H9 (cell line): Measurements from ENCODE around the gene BCAS3. TPM values are rescaled to one million over a fixed set of nuclear protein-coding genes. Genes with fewer than 3 reads are reported as not detected.
A peak's percentile ranks its signal among the peaks of the same experiment; 100 is the strongest.

Experiments
- DNase-seq: peaks from one replicate; pipeline ENCODE4 v3.0.0-alpha.2; 2017
- H2AFZ ChIP-seq: one replicate; pipeline ENCODE4 v1.6.1; 2013; ENCODE audit warnings: mild to moderate bottlenecking, low read length, control low read depth, moderate library complexity
- H2AK5ac ChIP-seq: 2 replicates; pipeline ENCODE4 v1.6.1; 2013; ENCODE audit warnings: low read length, control low read depth, mixed read lengths; ENCODE audit not compliant: insufficient read length
- H2BK120ac ChIP-seq: one replicate; pipeline ENCODE4 v1.6.1; 2013; ENCODE audit warnings: low read depth, mild to moderate bottlenecking, low read length, control low read depth, inconsistent platforms; ENCODE audit not compliant: poor library complexity, severe bottlenecking
- H2BK12ac ChIP-seq: 2 replicates; pipeline ENCODE4 v1.6.1; 2013; ENCODE audit warnings: low read length, control low read depth, mixed read lengths, low read depth; ENCODE audit not compliant: insufficient read length
- H2BK15ac ChIP-seq: 2 replicates; pipeline ENCODE4 v1.6.1; 2013; ENCODE audit warnings: low read depth, low read length, control low read depth
- H2BK20ac ChIP-seq: one replicate; pipeline ENCODE4 v1.6.1; 2013; ENCODE audit warnings: low read depth, mild to moderate bottlenecking, low read length, control low read depth, inconsistent platforms; ENCODE audit not compliant: poor library complexity, severe bottlenecking
- H2BK5ac ChIP-seq: 2 replicates; pipeline ENCODE4 v1.6.1; 2013; ENCODE audit warnings: low read length, control low read depth, mixed read lengths; ENCODE audit not compliant: insufficient read length
- H3K14ac ChIP-seq: 2 replicates; pipeline ENCODE4 v1.6.1; 2013; ENCODE audit warnings: low read length, control low read depth; ENCODE audit not compliant: insufficient read depth
- H3K18ac ChIP-seq: 2 replicates; pipeline ENCODE4 v1.6.1; 2013; ENCODE audit warnings: low read depth, mild to moderate bottlenecking, mixed read lengths, low read length, control low read depth; ENCODE audit not compliant: insufficient read length
- H3K23ac ChIP-seq: 2 replicates; pipeline ENCODE4 v1.6.1; 2013; ENCODE audit warnings: low read length, control low read depth, mixed read lengths, low read depth; ENCODE audit not compliant: insufficient read length
- H3K23me2 ChIP-seq: 2 replicates; pipeline ENCODE4 v1.6.1; 2013; ENCODE audit warnings: low read depth, mild to moderate bottlenecking, mixed read lengths, low read length, control low read depth; ENCODE audit not compliant: insufficient read length, poor library complexity, severe bottlenecking
- H3K27ac ChIP-seq: 2 replicates; pipeline ENCODE4 v1.5.1; 2013; ENCODE audit warnings: low read length, control low read depth, mixed read lengths, low read depth; ENCODE audit not compliant: insufficient read length
- H3K27me3 ChIP-seq: 2 replicates; pipeline ENCODE4 v1.6.1; 2013; ENCODE audit warnings: low read length, control low read depth, inconsistent platforms; ENCODE audit not compliant: insufficient read depth
- H3K4ac ChIP-seq: 2 replicates; pipeline ENCODE4 v1.6.1; 2013; ENCODE audit warnings: low read depth, mild to moderate bottlenecking, control low read depth, inconsistent platforms, low read length, moderate library complexity
- H3K4me1 ChIP-seq: 2 replicates; pipeline ENCODE4 v1.6.1; 2013; ENCODE audit warnings: low read length, control low read depth, inconsistent platforms; ENCODE audit not compliant: insufficient read depth
- H3K4me2 ChIP-seq: 2 replicates; pipeline ENCODE4 v1.6.1; 2013; ENCODE audit warnings: low read length, control low read depth, mixed read lengths; ENCODE audit not compliant: insufficient read length, insufficient read depth
- H3K56ac ChIP-seq: 2 replicates; pipeline ENCODE4 v1.6.1; 2013; ENCODE audit warnings: low read depth, mild to moderate bottlenecking, mixed read lengths, low read length, control low read depth; ENCODE audit not compliant: insufficient read length
- H3K79me1 ChIP-seq: 2 replicates; pipeline ENCODE4 v1.6.1; 2013; ENCODE audit warnings: low read depth, mild to moderate bottlenecking, moderate library complexity, low read length, control low read depth, inconsistent platforms; ENCODE audit not compliant: insufficient read depth, poor library complexity, severe bottlenecking
- H3K79me2 ChIP-seq: 2 replicates; pipeline ENCODE4 v1.6.1; 2013; ENCODE audit warnings: low read length, control low read depth, inconsistent platforms; ENCODE audit not compliant: insufficient read depth
- H3K9ac ChIP-seq: 2 replicates; pipeline ENCODE4 v1.6.1; 2013; ENCODE audit warnings: low read length, control low read depth, mixed read lengths; ENCODE audit not compliant: insufficient read length; ENCODE audit errors: extremely low read depth
- H3K9me3 ChIP-seq: one replicate; pipeline ENCODE4 v1.6.1; 2013; ENCODE audit warnings: low read depth, low read length, inconsistent platforms; ENCODE audit not compliant: control insufficient read depth
- H3T11ph ChIP-seq: one replicate; pipeline ENCODE4 v1.6.1; 2013; ENCODE audit warnings: mild to moderate bottlenecking, low read length, control low read depth, inconsistent platforms
- H4K20me1 ChIP-seq: one replicate; pipeline ENCODE4 v1.6.1; 2013; ENCODE audit not compliant: control insufficient read depth, insufficient read length, insufficient read depth
- H4K5ac ChIP-seq: 2 replicates; pipeline ENCODE4 v1.6.1; 2013; ENCODE audit warnings: low read depth, mild to moderate bottlenecking, mixed read lengths, low read length, control low read depth; ENCODE audit not compliant: insufficient read length
- H4K8ac ChIP-seq: replicated peaks from 2 replicates; pipeline ENCODE4 v1.6.1; 2013; ENCODE audit warnings: low read length, control low read depth, mixed read lengths, low read depth; ENCODE audit not compliant: insufficient read length
- H4K91ac ChIP-seq: 2 replicates; pipeline ENCODE4 v1.6.1; 2013; ENCODE audit warnings: low read depth, mild to moderate bottlenecking, moderate library complexity, mixed read lengths, low read length, control low read depth; ENCODE audit not compliant: insufficient read length
- H3K27ac Mint-ChIP-seq, 3 experiments: 2 replicates in 2 of 3; 3 replicates in 1 of 3; pipeline ENCODE4 v1.8.0; 2020 to 2021; ENCODE audit warnings: mixed read lengths in 3 of 3, mild to moderate bottlenecking in 1 of 3, moderate library complexity in 1 of 3
- H3K27me3 Mint-ChIP-seq: 2 replicates; pipeline ENCODE4 v1.8.0; 2021; ENCODE audit warnings: low read depth, mild to moderate bottlenecking, moderate library complexity, mixed read lengths
- H3K36me3 Mint-ChIP-seq, 3 experiments: 2 replicates in 2 of 3; 3 replicates in 1 of 3; pipeline ENCODE4 v1.8.0; 2020 to 2021; ENCODE audit warnings: low read depth in 3 of 3, mixed read lengths in 3 of 3; ENCODE audit not compliant: insufficient read depth in 1 of 3
- H3K4me1 Mint-ChIP-seq, 2 experiments: 2 replicates each; pipeline ENCODE4 v1.8.0; 2020; ENCODE audit warnings: mixed read lengths in 2 of 2
- H3K4me3 Mint-ChIP-seq, 2 experiments: 2 replicates in 1 of 2; 3 replicates in 1 of 2; pipeline ENCODE4 v1.8.0; 2020 to 2021; ENCODE audit warnings: mild to moderate bottlenecking in 2 of 2, mixed read lengths in 2 of 2, moderate library complexity in 1 of 2
- H3K9me3 Mint-ChIP-seq, 2 experiments: 2 replicates in 1 of 2; 3 replicates in 1 of 2; pipeline ENCODE4 v1.8.0; 2020; ENCODE audit warnings: mild to moderate bottlenecking in 2 of 2, mixed read lengths in 2 of 2, moderate library complexity in 1 of 2
- WGBS: extraction: QIAGEN DNeasy Blood & Tissue Kit; methylation state at CpG from one replicate; pipeline ENCODE4 v1.1.7; 2013; ENCODE audit warnings: missing lambda C conversion rate, low lambda C conversion rate, mixed read lengths; ENCODE audit not compliant: insufficient read length; ENCODE audit errors: extremely low coverage; 5-methylcytosine and 5-hydroxymethylcytosine counted together
- total RNA-seq: library from RNA; stranded (reverse); gene quantifications from 2 replicates; pipeline ENCODE4 v1.2.1, GENCODE V29; 2021
- TF ChIP-seq, protein P1 (sequence below): fragments of 200-600 bp; sonication (generic); conservative IDR thresholded peaks from 3 replicates; pipeline ENCODE4 v1.8.0; 2021; ENCODE audit warnings: antibody characterized with exemption, mild to moderate bottlenecking

The BCAS3 gene
- total RNA-seq, 1 experiment from 2014 or later, result 22.4 TPM

DNA sequence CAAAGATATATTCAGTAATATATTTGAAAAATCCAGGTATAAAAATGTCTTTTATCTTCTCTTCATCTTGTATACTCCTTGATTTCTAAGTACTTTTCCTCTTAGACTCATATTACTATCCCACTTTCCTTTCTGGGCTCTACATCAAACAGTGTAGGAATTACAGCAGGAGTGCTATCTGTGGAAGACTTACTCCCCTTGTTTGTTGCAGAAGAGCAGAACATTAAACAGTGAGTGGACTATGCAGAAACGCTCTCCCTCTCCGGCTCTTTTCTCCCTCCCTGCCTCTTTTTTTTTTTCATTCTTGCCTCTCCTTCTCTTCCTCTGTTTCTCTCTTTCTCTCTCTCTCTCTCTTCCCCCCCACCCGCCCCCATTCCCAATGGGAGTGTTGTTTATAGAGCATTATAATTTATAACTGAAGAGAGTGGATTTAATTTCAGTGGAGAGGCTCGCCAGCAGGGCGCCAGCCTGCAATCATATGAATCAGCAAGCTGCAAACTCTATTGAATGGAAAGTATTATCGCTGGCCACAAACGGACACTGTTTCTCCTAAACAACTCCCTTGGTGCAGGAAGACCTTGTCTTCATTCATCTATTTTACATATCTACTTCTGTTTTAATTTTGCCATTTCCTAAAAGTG, 479.7 kb downstream of the BCAS3 start:
- Histone ChIP-seq H3K9ac (no peak overlapping the region), H2BK12ac (no peak overlapping the region), H3K79me2 (no peaks in the 10 kb centered on the region), H3K23ac (no peak overlapping the region), H2AFZ (no peak overlapping the region), H4K91ac (no peak overlapping the region), H3K56ac (no peak overlapping the region), H3K79me1 (no peaks in the 10 kb centered on the region), H3K4ac (no peak overlapping the region), H2AK5ac (no peak overlapping the region), H2BK20ac (no peak overlapping the region), H2BK5ac (no peak overlapping the region), H3T11ph (no peak overlapping the region), H3K14ac (no peak overlapping the region), H3K4me1 (peaks cover 2% of the 10 kb centered on the region; the same call in 1 of the 2 replicates), H3K9me3 (no peaks in the 10 kb centered on the region), H2BK15ac (no peak overlapping the region), H3K23me2 (no peaks in the 10 kb centered on the region), H3K18ac (no peak overlapping the region), H3K4me2 (no peak overlapping the region), H4K20me1 (no peaks in the 10 kb centered on the region), H4K5ac (no peak overlapping the region), H2BK120ac (no peak overlapping the region), H3K27me3 (no peaks in the 10 kb centered on the region), H3K27ac (no peak overlapping the region), H4K8ac (no peak overlapping the region)
- TF ChIP-seq, protein P1, sequence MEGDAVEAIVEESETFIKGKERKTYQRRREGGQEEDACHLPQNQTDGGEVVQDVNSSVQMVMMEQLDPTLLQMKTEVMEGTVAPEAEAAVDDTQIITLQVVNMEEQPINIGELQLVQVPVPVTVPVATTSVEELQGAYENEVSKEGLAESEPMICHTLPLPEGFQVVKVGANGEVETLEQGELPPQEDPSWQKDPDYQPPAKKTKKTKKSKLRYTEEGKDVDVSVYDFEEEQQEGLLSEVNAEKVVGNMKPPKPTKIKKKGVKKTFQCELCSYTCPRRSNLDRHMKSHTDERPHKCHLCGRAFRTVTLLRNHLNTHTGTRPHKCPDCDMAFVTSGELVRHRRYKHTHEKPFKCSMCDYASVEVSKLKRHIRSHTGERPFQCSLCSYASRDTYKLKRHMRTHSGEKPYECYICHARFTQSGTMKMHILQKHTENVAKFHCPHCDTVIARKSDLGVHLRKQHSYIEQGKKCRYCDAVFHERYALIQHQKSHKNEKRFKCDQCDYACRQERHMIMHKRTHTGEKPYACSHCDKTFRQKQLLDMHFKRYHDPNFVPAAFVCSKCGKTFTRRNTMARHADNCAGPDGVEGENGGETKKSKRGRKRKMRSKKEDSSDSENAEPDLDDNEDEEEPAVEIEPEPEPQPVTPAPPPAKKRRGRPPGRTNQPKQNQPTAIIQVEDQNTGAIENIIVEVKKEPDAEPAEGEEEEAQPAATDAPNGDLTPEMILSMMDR, result no peak
- Mint-ChIP-seq H3K36me3 (no peaks in the 10 kb centered on the region), H3K27me3 (no peaks in the 10 kb centered on the region), H3K4me3 (0 out of 5 replicates have a peak overlapping the region, but pooled peaks of 1 of the 2 experiments have one; percentile 10), H3K27ac (no peak overlapping the region; a peak in 1 of 7 replicates), H3K9me3 (no peaks in the 10 kb centered on the region), H3K4me1 (peaks cover 41 to 61% of the 10 kb centered on the region in 2 experiments)
- WGBS, result no CpG with 5 or more reads among the region's 7 CpGs
- DNase-seq, result no peak
